HFF-Myc (cell line): ENCODE results near the gene ARHGEF9.
A peak's percentile ranks its signal among the peaks of the same experiment; 100 is the strongest.

Source experiments
- DNase-seq: peaks from one replicate; pipeline ENCODE4 v3.0.0-alpha.2; 2011; ENCODE audit warnings: low read depth; ENCODE audit errors: extremely low read depth
- H3K4me3 ChIP-seq: replicated peaks from 2 replicates; pipeline ENCODE4 v1.5.1; 2011; ENCODE audit warnings: low read depth, mild to moderate bottlenecking, control low read depth, low read length
- CTCF ChIP-seq: IDR thresholded peaks from 2 replicates; pipeline ENCODE4 v1.5.1; 2012; ENCODE audit warnings: mild to moderate bottlenecking, low read depth, low read length, control low read depth; ENCODE audit errors: missing control alignments

Gene ARHGEF9

GRCh38 chrX:63758011-63758410 lies 27.0 kb downstream of the ARHGEF9 start:
- no peak for DNase-seq
- no peak for TF ChIP-seq CTCF
- H3K4me3 ChIP-seq = no peak overlapping the region

GRCh38 chrX:63755892-63756291 lies 29.1 kb downstream of the ARHGEF9 start:
- no peak for TF ChIP-seq CTCF
- H3K4me3 ChIP-seq = peak overlapping the region; percentile 63; the same call in 1 of the 2 replicates

GRCh38 chrX:63754860-63755579 lies 30.0 kb downstream of the ARHGEF9 start:
- no peak for TF ChIP-seq CTCF
- DNase-seq = peak; percentile 61
- peak overlapping the region; percentile 63 for H3K4me3 ChIP-seq

More at GRCh38 chrX:63755892-63756291, 29.1 kb downstream of the ARHGEF9 start:
- no peak for DNase-seq

GRCh38 chrX:63754136-63754859 lies 30.7 kb downstream of the ARHGEF9 start:
- TF ChIP-seq CTCF = no peak
- no peak for DNase-seq
- H3K4me3 ChIP-seq = peak overlapping the region; percentile 63

- DNase-seq = no peak
- no peak overlapping the region for H3K4me3 ChIP-seq
Observed at GRCh38 chrX:63751481-63751880, 33.5 kb downstream of the ARHGEF9 start.

GRCh38 chrX:63750811-63751210 lies 34.2 kb downstream of the ARHGEF9 start:
- TF ChIP-seq CTCF = no peak
- no peak overlapping the region for H3K4me3 ChIP-seq
- no peak for DNase-seq

More at GRCh38 chrX:63751481-63751880, 33.5 kb downstream of the ARHGEF9 start:
- TF ChIP-seq CTCF = no peak
